Measurements from ENCODE around the gene NDE1.

- TF ChIP-seq, protein P1, sequence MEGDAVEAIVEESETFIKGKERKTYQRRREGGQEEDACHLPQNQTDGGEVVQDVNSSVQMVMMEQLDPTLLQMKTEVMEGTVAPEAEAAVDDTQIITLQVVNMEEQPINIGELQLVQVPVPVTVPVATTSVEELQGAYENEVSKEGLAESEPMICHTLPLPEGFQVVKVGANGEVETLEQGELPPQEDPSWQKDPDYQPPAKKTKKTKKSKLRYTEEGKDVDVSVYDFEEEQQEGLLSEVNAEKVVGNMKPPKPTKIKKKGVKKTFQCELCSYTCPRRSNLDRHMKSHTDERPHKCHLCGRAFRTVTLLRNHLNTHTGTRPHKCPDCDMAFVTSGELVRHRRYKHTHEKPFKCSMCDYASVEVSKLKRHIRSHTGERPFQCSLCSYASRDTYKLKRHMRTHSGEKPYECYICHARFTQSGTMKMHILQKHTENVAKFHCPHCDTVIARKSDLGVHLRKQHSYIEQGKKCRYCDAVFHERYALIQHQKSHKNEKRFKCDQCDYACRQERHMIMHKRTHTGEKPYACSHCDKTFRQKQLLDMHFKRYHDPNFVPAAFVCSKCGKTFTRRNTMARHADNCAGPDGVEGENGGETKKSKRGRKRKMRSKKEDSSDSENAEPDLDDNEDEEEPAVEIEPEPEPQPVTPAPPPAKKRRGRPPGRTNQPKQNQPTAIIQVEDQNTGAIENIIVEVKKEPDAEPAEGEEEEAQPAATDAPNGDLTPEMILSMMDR (IDR thresholded peaks at IDR 0.05) = no peak
- no peak for TF ChIP-seq EZH2 (IDR thresholded peaks at IDR 0.05; ENCODE audit: borderline replicate concordance, insufficient read depth, low read depth, low read length, poor library complexity, severe bottlenecking)
These were observed 40.3 kb downstream of the NDE1 start for GRCh38 chr16:15690296-15690695.
